Spleen (tissue), 7 donors: Measurements from ENCODE around the gene C10orf62.

ENCODE experiments used
- POLR2A ChIP-seq, 3 donors: fragments of 450-650 bp; IDR thresholded peaks; one replicate each; pipeline ENCODE4 v1.5.1; 2017; ENCODE audit warnings: antibody characterized with exemption in 3 of 3, mild to moderate bottlenecking in 1 of 3
- TF ChIP-seq, protein P1 (sequence below), 11 experiments: fragments of 200-600 bp in 7 of 11; fragments of 450-650 bp in 4 of 11; sonication (generic) in 4 of 11; IDR thresholded peaks in 8 of 11; conservative IDR thresholded peaks in 3 of 11; 1 replicate in 7 of 11; 2 replicates in 4 of 11; pipeline versions ENCODE4 v1.4.0 to v1.8.0; 2016 to 2021; ENCODE audit warnings: antibody characterized with exemption in 11 of 11, inconsistent platforms in 4 of 11, mild to moderate bottlenecking in 1 of 11
- donor health status: DM: no; HTN: no; CAD: no; lungs with moderate emphysema.
- donor health status: DM: no; HTN: no; CAD: no.
- donor health status: DM: no; HTN: no; CAD: no.

DNA sequence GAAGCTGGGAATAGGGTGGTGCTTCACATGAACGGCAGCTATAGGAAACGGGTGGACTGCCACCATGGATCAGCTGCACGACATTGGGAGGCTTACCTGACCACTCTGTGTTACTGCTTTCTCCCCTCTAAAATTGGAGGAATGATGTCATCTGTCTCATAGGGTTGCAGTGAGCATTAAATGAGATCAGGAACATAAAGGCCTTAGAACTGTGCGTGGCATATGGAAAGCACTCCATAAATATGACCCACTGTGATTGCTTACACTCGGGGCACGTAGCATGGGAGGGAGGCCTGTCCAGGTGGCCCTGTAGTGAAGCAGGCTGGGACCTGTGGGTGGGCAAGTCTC lies 9.7 kb downstream of the C10orf62 start:
- TF ChIP-seq, protein P1, sequence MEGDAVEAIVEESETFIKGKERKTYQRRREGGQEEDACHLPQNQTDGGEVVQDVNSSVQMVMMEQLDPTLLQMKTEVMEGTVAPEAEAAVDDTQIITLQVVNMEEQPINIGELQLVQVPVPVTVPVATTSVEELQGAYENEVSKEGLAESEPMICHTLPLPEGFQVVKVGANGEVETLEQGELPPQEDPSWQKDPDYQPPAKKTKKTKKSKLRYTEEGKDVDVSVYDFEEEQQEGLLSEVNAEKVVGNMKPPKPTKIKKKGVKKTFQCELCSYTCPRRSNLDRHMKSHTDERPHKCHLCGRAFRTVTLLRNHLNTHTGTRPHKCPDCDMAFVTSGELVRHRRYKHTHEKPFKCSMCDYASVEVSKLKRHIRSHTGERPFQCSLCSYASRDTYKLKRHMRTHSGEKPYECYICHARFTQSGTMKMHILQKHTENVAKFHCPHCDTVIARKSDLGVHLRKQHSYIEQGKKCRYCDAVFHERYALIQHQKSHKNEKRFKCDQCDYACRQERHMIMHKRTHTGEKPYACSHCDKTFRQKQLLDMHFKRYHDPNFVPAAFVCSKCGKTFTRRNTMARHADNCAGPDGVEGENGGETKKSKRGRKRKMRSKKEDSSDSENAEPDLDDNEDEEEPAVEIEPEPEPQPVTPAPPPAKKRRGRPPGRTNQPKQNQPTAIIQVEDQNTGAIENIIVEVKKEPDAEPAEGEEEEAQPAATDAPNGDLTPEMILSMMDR (IDR thresholded peaks at IDR 0.05 in 8 of 11, conservative IDR thresholded peaks at IDR 0.05 in 3 of 11): no peak
- TF ChIP-seq POLR2A (IDR thresholded peaks at IDR 0.05): no peak
